Mucosa of rectum (tissue), 2 donors: ENCODE measurements around the gene USF3.

ENCODE experiments used
- H3K27ac ChIP-seq, 2 donors: one replicate each; pipeline ENCODE4 v1.7.0; 2013; ENCODE audit warnings: inconsistent platforms in 2 of 2, low read depth in 2 of 2, low read length in 2 of 2
- H3K27me3 ChIP-seq, 2 donors: one replicate each; pipeline ENCODE4 v1.7.0; 2013; ENCODE audit warnings: low read length in 2 of 2; ENCODE audit not compliant: control insufficient read depth in 2 of 2, insufficient read depth in 2 of 2
- H3K36me3 ChIP-seq, 2 donors: one replicate each; pipeline ENCODE4 v1.7.0; 2013; ENCODE audit warnings: low read length in 2 of 2; ENCODE audit not compliant: control insufficient read depth in 2 of 2, insufficient read depth in 2 of 2
- H3K4me1 ChIP-seq, 2 donors: one replicate each; pipeline ENCODE4 v1.7.0; 2013; ENCODE audit warnings: low read length in 2 of 2, mild to moderate bottlenecking in 1 of 2; ENCODE audit not compliant: control insufficient read depth in 2 of 2, insufficient read depth in 2 of 2
- H3K4me3 ChIP-seq, 2 donors: one replicate each; pipeline ENCODE4 v1.7.0; 2013; ENCODE audit warnings: low read length in 2 of 2
- H3K9ac ChIP-seq, 2 donors: one replicate each; pipeline ENCODE4 v1.7.0; 2013; ENCODE audit warnings: low read length in 2 of 2, low read depth in 1 of 2, mild to moderate bottlenecking in 1 of 2
- H3K9me3 ChIP-seq, 2 donors: one replicate each; pipeline ENCODE4 v1.7.0; 2013; ENCODE audit warnings: low read length in 2 of 2; ENCODE audit not compliant: control insufficient read depth in 2 of 2
- donor health status: healthy.
- donor health status: Normal muscosa, but diverticular disease.

The USF3 gene

DNA sequence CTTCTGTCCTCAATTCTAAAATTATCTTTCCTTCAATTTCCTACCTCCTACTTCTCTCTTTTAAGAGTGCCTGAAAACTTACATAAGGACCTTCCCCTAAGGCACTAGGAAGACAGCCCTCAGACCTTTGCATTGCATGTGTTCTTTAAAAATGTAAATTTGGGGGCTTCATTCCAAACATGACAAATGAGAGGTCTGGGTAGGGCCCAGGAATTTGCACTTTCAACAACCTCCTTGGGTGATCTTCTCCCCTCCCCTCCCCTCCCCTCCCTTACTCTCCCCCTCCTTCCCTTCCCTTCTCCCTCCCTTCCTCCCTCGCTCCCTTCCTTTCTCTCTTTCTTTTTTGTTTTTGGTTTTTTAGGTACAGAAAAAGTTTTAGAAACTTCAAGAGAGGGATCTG is 18.7 kb downstream of the USF3 start:
- H3K36me3 ChIP-seq, result peaks cover 8 to 27% of the 10 kb centered on the region in 2 donors
- no peak overlapping the region for H3K27ac ChIP-seq
- H3K27me3 ChIP-seq, result no peaks in the 10 kb centered on the region
- no peaks in the 10 kb centered on the region for H3K9me3 ChIP-seq
- no peak overlapping the region for H3K9ac ChIP-seq
- H3K4me3 ChIP-seq, result no peak overlapping the region
- H3K4me1 ChIP-seq, result no peaks in the 10 kb centered on the region

GRCh38 chr3:113676261-113676660 is 20.2 kb downstream of the USF3 start:
- H3K36me3 ChIP-seq, result peaks cover 8 to 30% of the 10 kb centered on the region in 2 donors
- no peaks in the 10 kb centered on the region for H3K4me1 ChIP-seq
- no peaks in the 10 kb centered on the region for H3K27me3 ChIP-seq
- no peaks in the 10 kb centered on the region for H3K9me3 ChIP-seq
- H3K4me3 ChIP-seq, result no peak overlapping the region
- no peak overlapping the region for H3K27ac ChIP-seq
- H3K9ac ChIP-seq, result no peak overlapping the region

GRCh38 chr3:113673593-113673992 is 22.8 kb downstream of the USF3 start:
- Histone ChIP-seq H3K27me3 (no peaks in the 10 kb centered on the region), H3K4me3 (no peak overlapping the region), H3K36me3 (peaks cover 8 to 30% of the 10 kb centered on the region in 2 donors), H3K9ac (no peak overlapping the region), H3K27ac (no peak overlapping the region), H3K4me1 (no peaks in the 10 kb centered on the region), H3K9me3 (no peaks in the 10 kb centered on the region)

- Histone ChIP-seq H3K27me3 (no peaks in the 10 kb centered on the region), H3K4me1 (peaks cover 7 to 10% of the 10 kb centered on the region in 2 donors), H3K36me3 (peaks cover 4 to 8% of the 10 kb centered on the region in 2 donors), H3K27ac (no peak overlapping the region), H3K9me3 (no peaks in the 10 kb centered on the region), H3K4me3 (no peak overlapping the region), H3K9ac (no peak overlapping the region)
Observed at GRCh38 chr3:113668015-113668414, 28.4 kb downstream of the USF3 start.

DNA sequence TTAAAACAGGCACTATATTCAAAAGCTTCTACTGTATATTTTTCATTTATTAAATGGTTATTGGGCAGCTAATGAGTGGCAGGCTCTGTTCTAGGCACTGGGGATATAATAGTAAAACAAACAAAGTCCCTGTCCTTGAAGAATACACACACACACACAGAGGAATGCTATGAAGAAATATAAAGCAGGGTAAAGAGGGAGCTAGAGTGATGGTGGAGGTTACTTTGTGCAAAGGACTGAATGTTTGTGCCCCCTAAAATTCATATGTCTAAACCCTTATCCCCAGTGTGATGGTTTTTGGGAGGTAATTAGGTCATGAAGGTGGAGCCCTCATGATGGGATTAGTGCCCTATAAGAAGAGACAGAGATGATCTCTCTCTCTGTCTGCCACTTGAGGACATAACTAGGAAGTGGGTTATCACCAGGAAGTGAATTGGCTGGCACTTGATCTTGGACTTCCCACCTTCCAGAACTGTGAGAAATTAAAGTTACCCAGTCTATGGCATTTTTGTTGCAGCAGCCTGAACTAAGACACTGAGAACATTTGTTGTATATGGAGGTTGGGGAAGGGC is 31.8 kb downstream of the USF3 start:
- no peak overlapping the region for H3K4me3 ChIP-seq
- H3K9ac ChIP-seq, result no peak overlapping the region
- H3K4me1 ChIP-seq, result peaks cover 11 to 12% of the 10 kb centered on the region in 2 donors
- no peak overlapping the region for H3K27ac ChIP-seq
- peaks cover 23 to 27% of the 10 kb centered on the region in 2 donors for H3K36me3 ChIP-seq
- no peaks in the 10 kb centered on the region for H3K9me3 ChIP-seq
- H3K27me3 ChIP-seq, result no peaks in the 10 kb centered on the region

DNA sequence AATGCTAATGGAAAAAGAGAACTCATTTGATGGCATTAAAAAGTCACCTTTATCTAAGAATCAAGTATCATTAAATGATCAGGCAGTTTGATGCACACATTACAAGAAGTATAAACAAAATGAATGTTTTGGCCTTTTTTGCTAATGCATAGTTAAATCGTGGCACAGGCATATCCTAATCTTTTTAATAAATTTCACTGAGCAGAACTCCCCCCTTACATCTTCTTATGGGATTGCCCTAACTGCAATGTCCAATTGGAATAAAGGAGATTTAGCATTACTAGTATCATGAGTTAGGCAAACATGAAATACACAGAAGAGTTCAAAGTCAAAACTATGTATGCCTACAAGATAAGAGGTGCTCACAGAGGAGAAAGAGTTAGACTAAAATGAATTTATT is 32.7 kb downstream of the USF3 start:
- H3K27ac ChIP-seq, result peak overlapping the region; percentile 11 to 12
- H3K9me3 ChIP-seq, result no peaks in the 10 kb centered on the region
- peak overlapping the region; percentile 2 to 11 for H3K4me3 ChIP-seq
- peaks cover 11 to 12% of the 10 kb centered on the region in 2 donors for H3K4me1 ChIP-seq
- no peaks in the 10 kb centered on the region for H3K27me3 ChIP-seq
- peaks cover 30 to 31% of the 10 kb centered on the region in 2 donors for H3K36me3 ChIP-seq
- no peak overlapping the region for H3K9ac ChIP-seq

DNA sequence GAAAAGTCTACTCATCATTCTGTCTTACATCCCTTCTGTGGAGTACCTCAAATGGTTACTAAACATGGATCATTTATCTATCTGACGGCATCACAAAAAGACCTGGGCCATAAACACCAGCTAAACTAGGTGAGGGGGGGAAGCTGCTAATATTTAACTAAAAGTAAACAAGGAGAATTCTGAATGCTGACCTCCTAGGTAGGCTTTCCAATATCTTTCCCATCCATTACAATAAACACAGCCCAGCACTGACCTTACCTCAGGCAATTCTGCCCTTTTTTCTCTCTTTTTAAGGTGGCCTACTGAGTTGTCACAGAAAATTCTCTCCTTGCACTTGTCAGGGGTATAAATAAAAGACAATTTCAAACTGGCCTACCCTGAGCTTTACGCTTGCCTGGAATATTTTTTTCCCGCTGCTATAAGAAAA is 33.1 kb downstream of the USF3 start:
- no peak overlapping the region for H3K9ac ChIP-seq
- no peaks in the 10 kb centered on the region for H3K27me3 ChIP-seq
- H3K9me3 ChIP-seq, result no peaks in the 10 kb centered on the region
- peak overlapping the region in 1 of 2 donors; percentile 2 for H3K4me3 ChIP-seq
- H3K4me1 ChIP-seq, result peaks cover 11 to 12% of the 10 kb centered on the region in 2 donors
- peaks cover 30 to 31% of the 10 kb centered on the region in 2 donors for H3K36me3 ChIP-seq
- peak overlapping the region; percentile 12 to 31 for H3K27ac ChIP-seq

- Histone ChIP-seq H3K36me3 (peaks cover 30 to 34% of the 10 kb centered on the region in 2 donors), H3K9me3 (no peaks in the 10 kb centered on the region), H3K27me3 (no peaks in the 10 kb centered on the region), H3K4me3 (no peak overlapping the region), H3K9ac (no peak overlapping the region), H3K27ac (peak overlapping the region in 1 of 2 donors; percentile 31), H3K4me1 (peaks cover 10 to 12% of the 10 kb centered on the region in 2 donors)
Observed at GRCh38 chr3:113662824-113663223, 33.6 kb downstream of the USF3 start.

DNA sequence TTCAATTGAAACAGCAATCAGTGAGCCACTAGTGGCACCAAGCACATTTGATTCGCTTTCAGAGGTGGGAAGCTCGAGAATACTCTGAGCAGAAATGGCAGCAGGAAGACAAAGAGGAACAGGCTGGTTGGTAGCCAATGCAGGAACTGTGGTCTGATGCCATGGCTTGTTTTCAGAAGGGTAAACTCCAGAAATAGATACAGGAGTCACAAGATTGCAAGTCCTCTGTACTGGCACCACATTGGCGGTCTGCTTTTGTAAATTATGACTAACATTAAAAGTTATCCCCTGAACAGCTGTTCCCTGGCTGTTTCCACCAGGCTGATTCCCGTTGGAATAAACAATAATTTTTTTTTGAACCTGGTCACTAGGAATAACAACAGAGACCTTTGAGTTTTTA is 35.5 kb downstream of the USF3 start:
- Histone ChIP-seq H3K36me3 (peaks cover 30 to 39% of the 10 kb centered on the region in 2 donors), H3K4me3 (no peak overlapping the region)

GRCh38 chr3:113660458-113660857 is 36.0 kb downstream of the USF3 start:
- H3K4me3 ChIP-seq, result no peak overlapping the region
- H3K27ac ChIP-seq, result peak overlapping the region in 1 of 2 donors; percentile 46
- H3K9me3 ChIP-seq, result no peaks in the 10 kb centered on the region
- H3K36me3 ChIP-seq, result peaks cover 32 to 39% of the 10 kb centered on the region in 2 donors
- H3K9ac ChIP-seq, result no peak overlapping the region
- no peaks in the 10 kb centered on the region for H3K27me3 ChIP-seq
- H3K4me1 ChIP-seq, result peaks cover 9 to 12% of the 10 kb centered on the region in 2 donors

More for the DNA sequence above, 35.5 kb downstream of the USF3 start:
- peak overlapping the region in 1 of 2 donors; percentile 46 for H3K27ac ChIP-seq
- peaks cover 9 to 12% of the 10 kb centered on the region in 2 donors for H3K4me1 ChIP-seq
- H3K9ac ChIP-seq, result no peak overlapping the region
- no peaks in the 10 kb centered on the region for H3K9me3 ChIP-seq
- no peaks in the 10 kb centered on the region for H3K27me3 ChIP-seq
